ENCODE results near the gene CASP9. TPM values are rescaled to one million over a fixed set of nuclear protein-coding genes. Genes with fewer than 3 reads are reported as not detected.
"Not testable (repeated sequence)": the region's sequence is repeated elsewhere in the genome, so short reads cannot be mapped to it uniquely, and the experiment has no call there.

The CASP9 gene
- total RNA-seq, 1 donor from 2014 or later = 8.5 TPM

DNA sequence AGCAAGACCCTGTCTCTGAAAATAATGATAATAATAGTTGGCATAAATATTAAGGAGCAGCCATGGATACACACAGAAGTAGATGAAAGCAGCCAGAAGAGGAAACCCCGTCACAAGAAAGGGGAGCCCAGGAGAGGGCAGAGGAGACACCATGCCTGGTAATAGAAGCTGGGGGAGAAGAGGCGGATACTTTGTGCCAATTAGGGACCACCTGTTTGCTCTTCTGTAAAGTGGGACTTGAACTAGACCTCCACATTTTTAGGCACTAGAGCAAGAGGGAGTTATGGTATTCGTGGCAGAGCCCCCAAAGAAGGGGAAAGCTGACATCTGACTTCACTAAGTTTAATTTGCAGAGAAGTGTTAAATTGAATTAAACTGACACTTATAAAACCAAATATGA is 35.6 kb downstream of the CASP9 start:
- H3K27me3 ChIP-seq (ENCODE audit: insufficient read depth, low read length) = no peaks in the 10 kb centered on the region
- Mint-ChIP-seq H3K27ac (ENCODE audit: unreplicated experiment) (no peak overlapping the region), H3K4me3 (ENCODE audit: unreplicated experiment) (no peak overlapping the region), H3K4me1 (ENCODE audit: low read depth, unreplicated experiment) (peaks cover 3% of the 10 kb centered on the region), H3K36me3 (ENCODE audit: low read depth, unreplicated experiment) (peaks cover 13% of the 10 kb centered on the region), H3K9me3 (ENCODE audit: unreplicated experiment) (peaks cover 1% of the 10 kb centered on the region), H3K27me3 (ENCODE audit: low read depth, unreplicated experiment) (no peaks in the 10 kb centered on the region)
- H3K27ac ChIP-seq (ENCODE audit: low read depth, low read length) = no peak overlapping the region
- H3K79me2 ChIP-seq (ENCODE audit: insufficient read depth, low read length) = no peaks in the 10 kb centered on the region
- H2AFZ ChIP-seq (ENCODE audit: low read depth, low read length) = no peak overlapping the region
- no peak overlapping the region for H3K9ac ChIP-seq (ENCODE audit: low read length)
- no peaks in the 10 kb centered on the region for H4K20me1 ChIP-seq (ENCODE audit: insufficient read depth, low read length)
- H3K9me3 ChIP-seq (ENCODE audit: insufficient read depth, low read depth, low read length) = no peaks in the 10 kb centered on the region
- DNase-seq (ENCODE audit: low read depth) (no peak), FAIRE-seq (no peak)
- H3K4me2 ChIP-seq (ENCODE audit: low read length) = no peak overlapping the region
- H3K4me3 ChIP-seq (ENCODE audit: insufficient read depth, low read depth, low read length) = no peak overlapping the region
- H3K4me1 ChIP-seq (ENCODE audit: insufficient read depth, low read length) = no peaks in the 10 kb centered on the region
- TF ChIP-seq EZH2 (IDR thresholded peaks at IDR 0.05; ENCODE audit: insufficient read depth, low read length) (no peak), CTCF (IDR thresholded peaks at IDR 0.05; ENCODE audit: insufficient read depth, low read depth, low read length) (no peak)
- no peaks in the 10 kb centered on the region for H3K36me3 ChIP-seq (ENCODE audit: insufficient read depth, low read length)

DNA sequence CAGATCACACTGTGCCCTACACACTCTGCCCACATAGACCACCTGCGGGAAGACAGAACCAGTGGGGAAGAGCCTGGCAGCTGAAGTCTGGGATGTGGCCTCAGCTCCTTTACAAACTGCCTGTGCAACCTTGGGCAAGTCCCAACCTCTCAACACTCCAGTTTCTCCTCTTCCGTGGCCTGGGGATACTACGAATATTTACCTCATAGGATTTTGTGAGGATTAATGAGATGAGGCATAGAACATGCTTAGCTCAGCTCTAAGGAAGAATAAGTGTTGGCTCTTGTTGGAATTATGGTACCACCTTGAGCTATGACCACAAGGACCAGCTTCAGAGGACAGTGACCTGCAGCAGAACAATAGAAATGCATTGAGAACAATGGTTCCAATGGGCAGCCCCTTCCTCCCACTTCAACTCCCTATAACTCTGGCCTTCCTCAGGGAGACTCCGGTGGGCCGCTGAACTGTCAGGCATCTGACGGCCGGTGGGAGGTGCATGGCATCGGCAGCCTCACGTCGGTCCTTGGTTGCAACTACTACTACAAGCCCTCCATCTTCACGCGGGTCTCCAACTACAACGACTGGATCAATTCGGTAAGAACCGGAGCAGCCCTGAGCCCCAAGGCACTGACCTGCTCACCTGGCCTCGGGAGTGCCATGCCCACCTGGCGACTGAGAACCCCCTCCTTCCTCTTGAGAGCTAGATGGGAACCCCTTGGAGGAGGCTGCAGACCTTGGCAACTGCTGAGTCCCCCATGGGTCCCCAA is 37.0 kb downstream of the CASP9 start:
- not testable (repeated sequence) for H3K4me1 ChIP-seq (ENCODE audit: insufficient read depth, low read length); H3K27ac Mint-ChIP-seq (ENCODE audit: unreplicated experiment); H2AFZ ChIP-seq (ENCODE audit: low read depth, low read length); H3K9me3 Mint-ChIP-seq (ENCODE audit: unreplicated experiment); H3K27me3 Mint-ChIP-seq (ENCODE audit: low read depth, unreplicated experiment); H4K20me1 ChIP-seq (ENCODE audit: insufficient read depth, low read length); H3K4me1 Mint-ChIP-seq (ENCODE audit: low read depth, unreplicated experiment); H3K4me2 ChIP-seq (ENCODE audit: low read length); DNase-seq (ENCODE audit: low read depth); H3K36me3 ChIP-seq (ENCODE audit: insufficient read depth, low read length); H3K79me2 ChIP-seq (ENCODE audit: insufficient read depth, low read length); H3K4me3 Mint-ChIP-seq (ENCODE audit: unreplicated experiment); H3K27ac ChIP-seq (ENCODE audit: low read depth, low read length); H3K27me3 ChIP-seq (ENCODE audit: insufficient read depth, low read length); H3K9me3 ChIP-seq (ENCODE audit: insufficient read depth, low read depth, low read length); H3K4me3 ChIP-seq (ENCODE audit: insufficient read depth, low read depth, low read length); FAIRE-seq; H3K9ac ChIP-seq (ENCODE audit: low read length)
- H3K36me3 Mint-ChIP-seq (ENCODE audit: low read depth, unreplicated experiment) = peaks cover 13% of the 10 kb centered on the region

- no peaks in the 10 kb centered on the region for H3K79me2 ChIP-seq (ENCODE audit: insufficient read depth, low read length)
- H3K4me2 ChIP-seq (ENCODE audit: low read length) = no peak overlapping the region
- no peaks in the 10 kb centered on the region for H3K36me3 ChIP-seq (ENCODE audit: insufficient read depth, low read length)
- peaks cover 1% of the 10 kb centered on the region for H3K9me3 Mint-ChIP-seq (ENCODE audit: unreplicated experiment)
- H3K27me3 ChIP-seq (ENCODE audit: insufficient read depth, low read length) = no peaks in the 10 kb centered on the region
- no peak overlapping the region for H3K4me3 Mint-ChIP-seq (ENCODE audit: unreplicated experiment)
- TF ChIP-seq CTCF (IDR thresholded peaks at IDR 0.05; ENCODE audit: insufficient read depth, low read depth, low read length) = no peak
- no peak for TF ChIP-seq EZH2 (IDR thresholded peaks at IDR 0.05; ENCODE audit: insufficient read depth, low read length)
- H3K9me3 ChIP-seq (ENCODE audit: insufficient read depth, low read depth, low read length) = no peaks in the 10 kb centered on the region
- H3K4me1 ChIP-seq (ENCODE audit: insufficient read depth, low read length) = no peaks in the 10 kb centered on the region
- no peak overlapping the region for H3K9ac ChIP-seq (ENCODE audit: low read length)
- H3K4me1 Mint-ChIP-seq (ENCODE audit: low read depth, unreplicated experiment) = no peaks in the 10 kb centered on the region
- no peaks in the 10 kb centered on the region for H3K27me3 Mint-ChIP-seq (ENCODE audit: low read depth, unreplicated experiment)
- H3K27ac Mint-ChIP-seq (ENCODE audit: unreplicated experiment) = no peak overlapping the region
- no peaks in the 10 kb centered on the region for H4K20me1 ChIP-seq (ENCODE audit: insufficient read depth, low read length)
- no peak overlapping the region for H3K27ac ChIP-seq (ENCODE audit: low read depth, low read length)
- no peak overlapping the region for H2AFZ ChIP-seq (ENCODE audit: low read depth, low read length)
- H3K36me3 Mint-ChIP-seq (ENCODE audit: low read depth, unreplicated experiment) = peaks cover 13% of the 10 kb centered on the region
- H3K4me3 ChIP-seq (ENCODE audit: insufficient read depth, low read depth, low read length) = no peak overlapping the region
- no peak for DNase-seq (ENCODE audit: low read depth)
- no peak for FAIRE-seq
Measured at GRCh38 chr1:15485636-15486035, 38.4 kb downstream of the CASP9 start.

GRCh38 chr1:15484443-15484842 is 39.6 kb downstream of the CASP9 start:
- FAIRE-seq; H3K9ac ChIP-seq (ENCODE audit: low read length); H3K4me1 Mint-ChIP-seq (ENCODE audit: low read depth, unreplicated experiment); H3K27ac ChIP-seq (ENCODE audit: low read depth, low read length); DNase-seq (ENCODE audit: low read depth); H3K4me2 ChIP-seq (ENCODE audit: low read length); H3K27me3 ChIP-seq (ENCODE audit: insufficient read depth, low read length); H3K27me3 Mint-ChIP-seq (ENCODE audit: low read depth, unreplicated experiment); H3K27ac Mint-ChIP-seq (ENCODE audit: unreplicated experiment); H2AFZ ChIP-seq (ENCODE audit: low read depth, low read length); H3K36me3 ChIP-seq (ENCODE audit: insufficient read depth, low read length); H3K4me3 Mint-ChIP-seq (ENCODE audit: unreplicated experiment); H3K4me1 ChIP-seq (ENCODE audit: insufficient read depth, low read length); H4K20me1 ChIP-seq (ENCODE audit: insufficient read depth, low read length); H3K9me3 Mint-ChIP-seq (ENCODE audit: unreplicated experiment); H3K4me3 ChIP-seq (ENCODE audit: insufficient read depth, low read depth, low read length); H3K79me2 ChIP-seq (ENCODE audit: insufficient read depth, low read length); H3K9me3 ChIP-seq (ENCODE audit: insufficient read depth, low read depth, low read length): not testable (repeated sequence)
- peaks cover 13% of the 10 kb centered on the region for H3K36me3 Mint-ChIP-seq (ENCODE audit: low read depth, unreplicated experiment)
